DND-41 (cell line): ENCODE results near the gene ACOXL.

Source experiments
- ATAC-seq: fragments of 200-7000 bp; cut with Tn5 transposase; 3 replicates; pipeline ENCODE4 v1.9.1; 2021; ENCODE audit warnings: low read depth; ENCODE audit not compliant: insufficient read depth
- DNase-seq: peaks from one replicate; pipeline ENCODE4 v3.0.0-alpha.2; 2020
- H2AFZ ChIP-seq: 2 replicates; pipeline ENCODE4 v1.6.0; 2012; ENCODE audit warnings: low read depth, low read length
- H3K27ac ChIP-seq: 2 replicates; pipeline ENCODE4 v1.5.1; 2012; ENCODE audit warnings: low read length, inconsistent platforms
- H3K27me3 ChIP-seq: fragments of 200-600 bp; sonication (generic); 2 replicates; pipeline ENCODE4 v1.6.0; 2012; ENCODE audit warnings: low read length, mild to moderate bottlenecking, inconsistent platforms; ENCODE audit not compliant: insufficient read depth, poor library complexity
- H3K36me3 ChIP-seq: 2 replicates; pipeline ENCODE4 v1.5.1; 2012; ENCODE audit warnings: low read length, inconsistent platforms; ENCODE audit not compliant: insufficient read depth
- H3K4me1 ChIP-seq: 2 replicates; pipeline ENCODE4 v1.5.1; 2012; ENCODE audit warnings: mild to moderate bottlenecking, low read length; ENCODE audit not compliant: insufficient read depth
- H3K4me2 ChIP-seq: 2 replicates; pipeline ENCODE4 v1.6.0; 2012; ENCODE audit warnings: mild to moderate bottlenecking, moderate library complexity, low read length, inconsistent platforms; ENCODE audit not compliant: insufficient read depth
- H3K4me3 ChIP-seq, 2 experiments: fragments of 200-600 bp in 1 of 2; shearing (Covaris generic) in 1 of 2; 2 replicates each; pipeline ENCODE4 v1.5.1; 2012 to 2016; ENCODE audit warnings: inconsistent platforms in 2 of 2, low read length in 2 of 2, mild to moderate bottlenecking in 2 of 2, low read depth in 1 of 2, moderate library complexity in 1 of 2
- H3K79me2 ChIP-seq: 2 replicates; pipeline ENCODE4 v1.6.0; 2012; ENCODE audit warnings: low read length, inconsistent platforms; ENCODE audit not compliant: insufficient read depth
- H3K9ac ChIP-seq: 2 replicates; pipeline ENCODE4 v1.6.0; 2012; ENCODE audit warnings: low read depth, mild to moderate bottlenecking, inconsistent platforms, low read length, moderate library complexity
- H3K9me3 ChIP-seq: 2 replicates; pipeline ENCODE4 v1.5.1; 2012; ENCODE audit warnings: low read length, moderate library complexity, mild to moderate bottlenecking, inconsistent platforms; ENCODE audit not compliant: insufficient read depth, severe bottlenecking
- H4K20me1 ChIP-seq: 2 replicates; pipeline ENCODE4 v1.6.0; 2012; ENCODE audit warnings: low read length; ENCODE audit not compliant: insufficient read depth
- CTCF ChIP-seq: IDR thresholded peaks from 2 replicates; pipeline ENCODE4 v1.5.1; 2012; ENCODE audit warnings: borderline replicate concordance, low read length, moderate library complexity, mild to moderate bottlenecking; ENCODE audit not compliant: poor library complexity, severe bottlenecking; ENCODE audit errors: extremely low read depth
- EZH2 ChIP-seq: IDR thresholded peaks from 3 replicates; pipeline ENCODE4 v1.6.1; 2012; ENCODE audit warnings: borderline replicate concordance, low read depth, mild to moderate bottlenecking, moderate library complexity, low read length, inconsistent platforms; ENCODE audit not compliant: severe bottlenecking

The ACOXL gene

GRCh38 chr2:110873597-110874452 is 141.5 kb downstream of the ACOXL start:
- DNase-seq (no peak), ATAC-seq (no peak)
- H3K4me2 ChIP-seq, result no peak overlapping the region

GRCh38 chr2:110874453-110875383 is 142.3 kb downstream of the ACOXL start:
- H3K27me3 ChIP-seq, result no peaks in the 10 kb centered on the region
- H3K36me3 ChIP-seq, result no peaks in the 10 kb centered on the region
- H3K27ac ChIP-seq, result peak overlapping the region; percentile 19; the same call in 1 of the 2 replicates
- TF ChIP-seq EZH2 (no peak), CTCF (no peak)
- H3K4me1 ChIP-seq, result peaks cover 39% of the 10 kb centered on the region
- no peak overlapping the region for H2AFZ ChIP-seq
- H3K9me3 ChIP-seq, result no peaks in the 10 kb centered on the region
- H4K20me1 ChIP-seq, result no peaks in the 10 kb centered on the region
- ATAC-seq, result no peak
- no peak for DNase-seq
- no peaks in the 10 kb centered on the region for H3K79me2 ChIP-seq
- H3K4me2 ChIP-seq, result no peak overlapping the region
- no peak overlapping the region for H3K4me3 ChIP-seq
- no peak overlapping the region; the same call in 1 of the 2 replicates for H3K9ac ChIP-seq

More at GRCh38 chr2:110873597-110874452, 141.5 kb downstream of the ACOXL start:
- H3K9me3 ChIP-seq, result no peaks in the 10 kb centered on the region
- H3K79me2 ChIP-seq, result no peaks in the 10 kb centered on the region
- no peak overlapping the region for H2AFZ ChIP-seq
- peaks cover 39% of the 10 kb centered on the region for H3K4me1 ChIP-seq
- H3K9ac ChIP-seq, result no peak overlapping the region; the same call in 1 of the 2 replicates
- peak overlapping the region; percentile 49 for H3K27ac ChIP-seq
- H3K27me3 ChIP-seq, result no peaks in the 10 kb centered on the region
- TF ChIP-seq CTCF, result no peak
- no peak for TF ChIP-seq EZH2
- no peaks in the 10 kb centered on the region for H4K20me1 ChIP-seq
- H3K36me3 ChIP-seq, result no peaks in the 10 kb centered on the region
- H3K4me3 ChIP-seq, result no peak overlapping the region

GRCh38 chr2:110875384-110875725 is 143.0 kb downstream of the ACOXL start:
- H3K27ac ChIP-seq, result 0 out of 2 replicates have a peak overlapping the region, but pooled peaks have one; percentile 27
- H3K36me3 ChIP-seq, result no peaks in the 10 kb centered on the region
- H3K9me3 ChIP-seq, result no peaks in the 10 kb centered on the region
- H4K20me1 ChIP-seq, result no peaks in the 10 kb centered on the region
- no peaks in the 10 kb centered on the region for H3K79me2 ChIP-seq
- ATAC-seq, result no peak
- no peak overlapping the region for H2AFZ ChIP-seq
- no peak overlapping the region for H3K9ac ChIP-seq
- H3K4me2 ChIP-seq, result no peak overlapping the region
- TF ChIP-seq CTCF, result no peak
- TF ChIP-seq EZH2, result no peak
- no peak for DNase-seq
- H3K27me3 ChIP-seq, result no peaks in the 10 kb centered on the region
- H3K4me3 ChIP-seq, result no peak overlapping the region
- H3K4me1 ChIP-seq, result peaks cover 39% of the 10 kb centered on the region
